DMS153 treated with DMSO at 0.1 percent for 48 hours (cell line): ENCODE results near the gene CTCFL.

ENCODE experiments used
- DNase-seq: peaks from one replicate; lab custom pipeline; 2025; ENCODE audit not compliant: unreplicated experiment; lab: John Stamatoyannopoulos, UW

The CTCFL gene

GRCh38 chr20:57560554-57561355, 35.8 kb upstream of the CTCFL start, which contains the start of gene PCK1:
TSS of gene PCK1 (plus strand) at chr20:57561110. CDS start at chr20:57561412, 302 bp downstream.
- DNase-seq, result no peak

- DNase-seq, result no peak
Observed at GRCh38 chr20:57559658-57560553, 35.0 kb upstream of the CTCFL start.

GRCh38 chr20:57559289-57559634, 34.3 kb upstream of the CTCFL start:
- no peak for DNase-seq

- DNase-seq, result no peak
Observed at GRCh38 chr20:57558614-57559288, 33.8 kb upstream of the CTCFL start.

GRCh38 chr20:57557926-57558613, 33.1 kb upstream of the CTCFL start:
- no peak for DNase-seq

GRCh38 chr20:57556980-57557274, 32.0 kb upstream of the CTCFL start:
- DNase-seq, result no peak

- no peak for DNase-seq
Observed at GRCh38 chr20:57555457-57556184, 30.7 kb upstream of the CTCFL start.

- no peak for DNase-seq
Observed at GRCh38 chr20:57553376-57554018, 28.6 kb upstream of the CTCFL start.

- no peak for DNase-seq
Observed at GRCh38 chr20:57552471-57552870, 27.5 kb upstream of the CTCFL start.

GRCh38 chr20:57548177-57549058, 23.5 kb upstream of the CTCFL start:
- DNase-seq, result no peak

GRCh38 chr20:57546956-57547649, 22.2 kb upstream of the CTCFL start:
- DNase-seq, result no peak

- DNase-seq, result no peak
Observed at GRCh38 chr20:57545927-57546662, 21.2 kb upstream of the CTCFL start.

- DNase-seq, result no peak
Observed at GRCh38 chr20:57544838-57545564, 20.1 kb upstream of the CTCFL start.

GRCh38 chr20:57543754-57544153, 18.8 kb upstream of the CTCFL start:
- no peak for DNase-seq

- no peak for DNase-seq
Observed at GRCh38 chr20:57540890-57541580, 16.1 kb upstream of the CTCFL start.

GRCh38 chr20:57539889-57540288, 14.9 kb upstream of the CTCFL start:
- no peak for DNase-seq
